ENCODE data around the gene CTNS.

The CTNS gene

GRCh38 chr17:3636154-3636907, at the start of gene CTNS, which contains the start of gene SHPK:
TSS of gene CTNS (plus strand) at chr17:3636760. CDS start at chr17:3640207, 3,447 bp downstream.
TSS of gene SHPK (minus strand) at chr17:3636250. CDS start at chr17:3636219, 31 bp downstream.
- Mint-ChIP-seq H3K27ac (peak within 1 kb of the TSS; percentile 96), H3K36me3 (no peaks in the 10 kb centered on the region), H3K27me3 (no peaks in the 10 kb centered on the region), H3K9me3 (peaks cover 1% of the 10 kb centered on the region), H3K4me1 (peaks cover 25% of the 10 kb centered on the region), H3K4me3 (peak within 1 kb of the TSS; percentile 95)
- peak; percentile 93 to 95 for DNase-seq (ENCODE audit: low spot score in 2 of 2)
- peak; percentile 95 for ATAC-seq (ENCODE audit: low read depth)

- no peak for DNase-seq (ENCODE audit: low spot score in 2 of 2)
- peak overlapping the region; percentile 37 for H3K27ac Mint-ChIP-seq
- no peak for ATAC-seq (ENCODE audit: low read depth)
- no peak overlapping the region for H3K4me3 Mint-ChIP-seq
- peaks cover 21% of the 10 kb centered on the region for H3K36me3 Mint-ChIP-seq
- no peaks in the 10 kb centered on the region for H3K9me3 Mint-ChIP-seq
- H3K27me3 Mint-ChIP-seq = no peaks in the 10 kb centered on the region
- peaks cover 3% of the 10 kb centered on the region for H3K4me1 Mint-ChIP-seq
Measured at GRCh38 chr17:3589784-3590183, 46.8 kb upstream of the CTNS start.

GRCh38 chr17:3590231-3590630, 46.3 kb upstream of the CTNS start:
- no peaks in the 10 kb centered on the region for H3K9me3 Mint-ChIP-seq
- H3K27ac Mint-ChIP-seq = no peak overlapping the region
- DNase-seq (ENCODE audit: low spot score in 2 of 2) (no peak), ATAC-seq (ENCODE audit: low read depth) (no peak)
- H3K4me3 Mint-ChIP-seq = no peak overlapping the region
- H3K27me3 Mint-ChIP-seq = no peaks in the 10 kb centered on the region
- H3K36me3 Mint-ChIP-seq = peaks cover 21% of the 10 kb centered on the region
- H3K4me1 Mint-ChIP-seq = peaks cover 3% of the 10 kb centered on the region

- peaks cover 3% of the 10 kb centered on the region for H3K4me1 Mint-ChIP-seq
- H3K36me3 Mint-ChIP-seq = peaks cover 21% of the 10 kb centered on the region
- H3K9me3 Mint-ChIP-seq = no peaks in the 10 kb centered on the region
- no peaks in the 10 kb centered on the region for H3K27me3 Mint-ChIP-seq
- DNase-seq (ENCODE audit: low spot score in 2 of 2) (no peak), ATAC-seq (ENCODE audit: low read depth) (no peak)
- no peak overlapping the region for H3K27ac Mint-ChIP-seq
- H3K4me3 Mint-ChIP-seq = no peak overlapping the region
Measured at GRCh38 chr17:3590768-3591167, 45.8 kb upstream of the CTNS start.

- no peak overlapping the region for H3K27ac Mint-ChIP-seq
- H3K27me3 Mint-ChIP-seq = no peaks in the 10 kb centered on the region
- no peak overlapping the region for H3K4me3 Mint-ChIP-seq
- no peaks in the 10 kb centered on the region for H3K9me3 Mint-ChIP-seq
- ATAC-seq (ENCODE audit: low read depth) = no peak
- no peak for DNase-seq (ENCODE audit: low spot score in 2 of 2)
- H3K36me3 Mint-ChIP-seq = peaks cover 16% of the 10 kb centered on the region
- peaks cover 3% of the 10 kb centered on the region for H3K4me1 Mint-ChIP-seq
Measured at GRCh38 chr17:3592216-3592860, 44.2 kb upstream of the CTNS start.

- H3K27ac Mint-ChIP-seq = no peak overlapping the region
- DNase-seq (ENCODE audit: low spot score in 2 of 2) = no peak
- ATAC-seq (ENCODE audit: low read depth) = no peak
- H3K36me3 Mint-ChIP-seq = peaks cover 16% of the 10 kb centered on the region
- no peaks in the 10 kb centered on the region for H3K9me3 Mint-ChIP-seq
- H3K4me1 Mint-ChIP-seq = peaks cover 3% of the 10 kb centered on the region
- H3K4me3 Mint-ChIP-seq = no peak overlapping the region
- H3K27me3 Mint-ChIP-seq = no peaks in the 10 kb centered on the region
Measured at GRCh38 chr17:3593384-3593783, 43.2 kb upstream of the CTNS start.

- H3K27ac Mint-ChIP-seq = no peak overlapping the region
- H3K27me3 Mint-ChIP-seq = no peaks in the 10 kb centered on the region
- H3K36me3 Mint-ChIP-seq = peaks cover 13% of the 10 kb centered on the region
- H3K4me3 Mint-ChIP-seq = no peak overlapping the region
- no peaks in the 10 kb centered on the region for H3K9me3 Mint-ChIP-seq
- H3K4me1 Mint-ChIP-seq = peaks cover 3% of the 10 kb centered on the region
- DNase-seq (ENCODE audit: low spot score in 2 of 2) = no peak
- no peak for ATAC-seq (ENCODE audit: low read depth)
Measured at GRCh38 chr17:3594051-3594800, 42.3 kb upstream of the CTNS start.

- H3K4me3 Mint-ChIP-seq = no peak overlapping the region
- no peaks in the 10 kb centered on the region for H3K9me3 Mint-ChIP-seq
- peaks cover 5% of the 10 kb centered on the region for H3K36me3 Mint-ChIP-seq
- H3K27me3 Mint-ChIP-seq = no peaks in the 10 kb centered on the region
- H3K27ac Mint-ChIP-seq = no peak overlapping the region
- ATAC-seq (ENCODE audit: low read depth) (no peak), DNase-seq (ENCODE audit: low spot score in 2 of 2) (no peak)
- peaks cover 3% of the 10 kb centered on the region for H3K4me1 Mint-ChIP-seq
Measured at GRCh38 chr17:3594976-3595375, 41.6 kb upstream of the CTNS start.

- Mint-ChIP-seq H3K27me3 (no peaks in the 10 kb centered on the region), H3K27ac (no peak overlapping the region), H3K9me3 (no peaks in the 10 kb centered on the region), H3K4me3 (no peak overlapping the region), H3K4me1 (no peaks in the 10 kb centered on the region), H3K36me3 (no peaks in the 10 kb centered on the region)
- ATAC-seq (ENCODE audit: low read depth) (no peak), DNase-seq (ENCODE audit: low spot score in 2 of 2) (no peak)
Measured at GRCh38 chr17:3596804-3597464, 39.6 kb upstream of the CTNS start.

GRCh38 chr17:3598078-3598477, 38.5 kb upstream of the CTNS start:
- no peak overlapping the region for H3K27ac Mint-ChIP-seq
- no peak overlapping the region for H3K4me3 Mint-ChIP-seq
- no peaks in the 10 kb centered on the region for H3K27me3 Mint-ChIP-seq
- peaks cover 2% of the 10 kb centered on the region for H3K4me1 Mint-ChIP-seq
- ATAC-seq (ENCODE audit: low read depth) (no peak), DNase-seq (ENCODE audit: low spot score in 2 of 2) (no peak)
- no peaks in the 10 kb centered on the region for H3K9me3 Mint-ChIP-seq
- no peaks in the 10 kb centered on the region for H3K36me3 Mint-ChIP-seq

GRCh38 chr17:3600529-3601205, 35.9 kb upstream of the CTNS start:
- ATAC-seq (ENCODE audit: low read depth) (no peak), DNase-seq (ENCODE audit: low spot score in 2 of 2) (no peak)
- Mint-ChIP-seq H3K4me1 (peaks cover 5% of the 10 kb centered on the region), H3K27ac (no peak overlapping the region), H3K36me3 (peaks cover 4% of the 10 kb centered on the region), H3K4me3 (no peak overlapping the region), H3K27me3 (no peaks in the 10 kb centered on the region), H3K9me3 (no peaks in the 10 kb centered on the region)

GRCh38 chr17:3602499-3602898, 34.1 kb upstream of the CTNS start:
- peak; percentile 84 for ATAC-seq (ENCODE audit: low read depth)
- peaks cover 4% of the 10 kb centered on the region for H3K36me3 Mint-ChIP-seq

GRCh38 chr17:3603119-3603869, 33.3 kb upstream of the CTNS start:
- no peak for ATAC-seq (ENCODE audit: low read depth)
- Mint-ChIP-seq H3K4me1 (peaks cover 5% of the 10 kb centered on the region), H3K27ac (no peak overlapping the region), H3K27me3 (no peaks in the 10 kb centered on the region), H3K9me3 (no peaks in the 10 kb centered on the region), H3K4me3 (no peak overlapping the region), H3K36me3 (peaks cover 6% of the 10 kb centered on the region)
- DNase-seq (ENCODE audit: low spot score in 2 of 2) = no peak

More at GRCh38 chr17:3602499-3602898, 34.1 kb upstream of the CTNS start:
- peak; percentile 34 to 58 for DNase-seq (ENCODE audit: low spot score in 2 of 2)
- Mint-ChIP-seq H3K9me3 (no peaks in the 10 kb centered on the region), H3K4me3 (no peak overlapping the region), H3K27me3 (no peaks in the 10 kb centered on the region), H3K4me1 (peaks cover 5% of the 10 kb centered on the region), H3K27ac (no peak overlapping the region)
